HG03469 (cell line): ENCODE results near the gene HINT3.
"Not testable (repeated sequence)": the region's sequence is repeated elsewhere in the genome, so short reads cannot be mapped to it uniquely, and the experiment has no call there.

Experiments
- ATAC-seq: cut with Tn5 transposase; IDR thresholded peaks from one replicate; pipeline ENCODE4 v1.9.1; 2021; ENCODE audit warnings: mild to moderate bottlenecking, moderate library complexity, moderate number of reproducible peaks; ENCODE audit not compliant: unreplicated experiment

The HINT3 gene

GRCh38 chr6:125994670-125995488, 38.3 kb downstream of the HINT3 start:
- ATAC-seq: no peak

GRCh38 chr6:125995972-125996580, 39.5 kb downstream of the HINT3 start:
- peak; percentile 90 for ATAC-seq

- ATAC-seq: no peak
These were observed 46.4 kb downstream of the HINT3 start for GRCh38 chr6:126002755-126003679.

- ATAC-seq: no peak
These were observed 51.2 kb downstream of the HINT3 start for GRCh38 chr6:126007800-126008199.

- no peak for ATAC-seq
These were observed 53.5 kb downstream of the HINT3 start for GRCh38 chr6:126010040-126010439.

GRCh38 chr6:126015863-126016262, 59.3 kb downstream of the HINT3 start:
- no peak for ATAC-seq

GRCh38 chr6:126016591-126016990, 60.0 kb downstream of the HINT3 start:
- ATAC-seq: no peak

- ATAC-seq: no peak
These were observed 61.1 kb downstream of the HINT3 start for GRCh38 chr6:126017668-126018067.

GRCh38 chr6:126020305-126021050, 63.9 kb downstream of the HINT3 start:
- no peak for ATAC-seq

GRCh38 chr6:126023474-126023873, 66.9 kb downstream of the HINT3 start:
- ATAC-seq: not testable (repeated sequence)

- no peak for ATAC-seq
These were observed 69.4 kb downstream of the HINT3 start for GRCh38 chr6:126026001-126026400.

GRCh38 chr6:126027601-126028000, 71.0 kb downstream of the HINT3 start:
- no peak for ATAC-seq
